ENCODE measurements around the gene SELENOF. TPM values are rescaled to one million over a fixed set of nuclear protein-coding genes. Genes with fewer than 3 reads are reported as not detected.

Gene SELENOF
- total RNA-seq = 153 and 155 TPM in 2 replicates

DNA sequence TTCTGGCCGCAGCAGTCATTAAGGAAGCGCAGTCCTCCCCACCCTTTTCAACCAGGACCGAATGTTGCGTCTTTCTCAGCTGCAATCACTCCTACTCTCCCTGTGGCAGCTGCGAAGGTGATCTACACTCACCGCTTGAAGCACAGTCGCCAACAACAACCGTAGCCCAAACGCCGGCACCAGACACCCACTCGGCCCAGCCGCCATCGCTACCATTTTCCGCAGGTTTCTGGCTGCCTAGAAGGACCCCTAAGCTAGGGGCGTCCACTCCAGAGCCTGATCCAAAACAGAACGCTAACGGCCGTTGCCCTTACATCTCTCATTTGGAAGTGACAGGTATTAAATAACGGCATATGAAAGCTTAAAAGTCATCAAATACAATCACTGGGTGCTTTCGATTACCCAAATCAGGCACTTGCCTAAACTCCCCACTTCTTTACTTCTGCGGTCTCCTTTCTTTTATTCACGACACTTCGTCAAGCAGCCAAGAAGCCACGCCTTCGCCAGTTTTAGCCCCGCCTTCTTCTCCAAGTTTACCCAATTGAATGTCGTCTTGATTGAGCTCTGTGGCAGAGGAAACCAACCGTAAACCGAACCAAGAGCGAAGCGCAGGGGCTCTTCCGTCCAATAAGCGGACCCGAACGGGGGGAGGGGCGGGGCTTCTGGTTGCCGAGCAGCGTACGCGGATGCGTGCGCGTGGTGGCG is at the start of gene SELENOF:
Gene SELENOF (minus strand): TSS at position 231 of the 705 bp plus-strand sequence. CDS start 15 bp downstream, at position 216.

GRCh38 chr1:86914601-86914997 is 673 bp upstream of the SELENOF start, which contains the start of gene HS2ST1:
Gene HS2ST1 (plus strand): TSS chr1:86914635.

Other genes with a start within 250 kb of the SELENOF start
- 46.4 and 55.9 TPM in 2 replicates for gene SH3GLB1, start 209.6 kb downstream of the SELENOF start, total RNA-seq
- 17.6 and 18.3 TPM in 2 replicates for gene HS2ST1, start 509 bp upstream of the SELENOF start, total RNA-seq

All from endothelial cell of coronary artery (primary cell).